Prostate gland (tissue), 2 donors: Measurements from ENCODE around the gene UBR2.
"Not testable (repeated sequence)": the region's sequence is repeated elsewhere in the genome, so short reads cannot be mapped to it uniquely, and the experiment has no call there.

Experiments used
- POLR2A ChIP-seq: fragments of 450-650 bp; IDR thresholded peaks from one replicate; pipeline ENCODE4 v1.6.1; 2016; ENCODE audit warnings: antibody characterized with exemption, mild to moderate bottlenecking
- POLR2AphosphoS5 ChIP-seq: sonication (generic); formaldehyde crosslinking; IDR thresholded peaks from one replicate; pipeline ENCODE4 v1.6.1; 2017; ENCODE audit warnings: antibody characterized with exemption
- TF ChIP-seq, protein P1 (sequence below), 4 experiments: fragments of 200-600 bp in 2 of 4; fragments of 450-650 bp in 2 of 4; sonication (generic) in 2 of 4; IDR thresholded peaks; 1 replicate in 3 of 4; 2 replicates in 1 of 4; pipeline ENCODE4 v1.5.1; 2016 to 2019; ENCODE audit warnings: antibody characterized with exemption in 4 of 4, mild to moderate bottlenecking in 2 of 4, moderate library complexity in 2 of 4

DNA sequence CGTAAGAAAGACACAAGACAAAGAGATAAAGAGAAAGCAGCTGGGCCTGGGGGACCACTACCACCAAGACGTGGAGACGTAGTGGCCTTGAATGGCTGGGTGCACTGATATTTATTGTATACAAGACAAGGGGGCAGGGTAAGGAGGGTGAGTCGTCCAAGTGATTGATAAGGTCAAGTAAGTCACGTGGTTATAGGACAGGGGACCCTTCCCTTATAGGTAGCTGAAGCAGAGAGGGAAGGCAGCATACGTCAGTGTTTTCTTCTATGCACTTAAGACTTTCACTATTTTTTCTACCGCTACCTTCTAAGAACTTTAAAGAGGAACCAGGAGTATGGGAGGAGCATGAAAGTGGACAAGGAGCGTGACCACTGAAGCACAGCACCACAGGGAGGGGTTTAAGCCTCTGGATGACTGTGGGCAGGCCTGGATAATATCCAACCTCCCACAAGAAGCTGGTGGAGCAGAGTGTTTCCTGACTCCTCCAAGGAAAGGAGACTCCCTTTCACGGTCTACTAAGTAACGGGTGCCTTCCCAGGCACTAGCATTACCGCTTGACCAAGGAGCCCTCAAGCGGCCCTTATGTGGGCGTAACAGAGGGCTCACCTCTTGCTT lies 170.1 kb downstream of the UBR2 start:
- TF ChIP-seq, protein P1, sequence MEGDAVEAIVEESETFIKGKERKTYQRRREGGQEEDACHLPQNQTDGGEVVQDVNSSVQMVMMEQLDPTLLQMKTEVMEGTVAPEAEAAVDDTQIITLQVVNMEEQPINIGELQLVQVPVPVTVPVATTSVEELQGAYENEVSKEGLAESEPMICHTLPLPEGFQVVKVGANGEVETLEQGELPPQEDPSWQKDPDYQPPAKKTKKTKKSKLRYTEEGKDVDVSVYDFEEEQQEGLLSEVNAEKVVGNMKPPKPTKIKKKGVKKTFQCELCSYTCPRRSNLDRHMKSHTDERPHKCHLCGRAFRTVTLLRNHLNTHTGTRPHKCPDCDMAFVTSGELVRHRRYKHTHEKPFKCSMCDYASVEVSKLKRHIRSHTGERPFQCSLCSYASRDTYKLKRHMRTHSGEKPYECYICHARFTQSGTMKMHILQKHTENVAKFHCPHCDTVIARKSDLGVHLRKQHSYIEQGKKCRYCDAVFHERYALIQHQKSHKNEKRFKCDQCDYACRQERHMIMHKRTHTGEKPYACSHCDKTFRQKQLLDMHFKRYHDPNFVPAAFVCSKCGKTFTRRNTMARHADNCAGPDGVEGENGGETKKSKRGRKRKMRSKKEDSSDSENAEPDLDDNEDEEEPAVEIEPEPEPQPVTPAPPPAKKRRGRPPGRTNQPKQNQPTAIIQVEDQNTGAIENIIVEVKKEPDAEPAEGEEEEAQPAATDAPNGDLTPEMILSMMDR (IDR thresholded peaks at IDR 0.05) = not testable (repeated sequence)
- TF ChIP-seq POLR2AphosphoS5, POLR2A: not testable (repeated sequence)
